K562 (cell line): ENCODE results near the gene UBN2. TPM values are rescaled to one million over a fixed set of nuclear protein-coding genes. Genes with fewer than 3 reads are reported as not detected.

Experiments used
- AFF1 ChIP-seq, 2 experiments: fragments of 450-650 bp; IDR thresholded peaks; 2 replicates each; pipeline ENCODE4 v1.6.1; 2018; ENCODE audit warnings: mild to moderate bottlenecking in 2 of 2, low read depth in 1 of 2; ENCODE audit not compliant: partially characterized antibody in 2 of 2
- DNMT1 ChIP-seq: fragments of 450-650 bp; IDR thresholded peaks from 2 replicates; pipeline ENCODE4 v1.6.1; 2016; ENCODE audit warnings: antibody characterized with exemption, mild to moderate bottlenecking
- ETV1 ChIP-seq: fragments of 450-650 bp; conservative IDR thresholded peaks from 2 replicates; pipeline ENCODE4 v1.6.1; 2016; ENCODE audit warnings: missing genetic modification characterization, control low read depth, low read depth, missing compliant biosample characterization
- GTF2F1 ChIP-seq: IDR thresholded peaks from 2 replicates; pipeline ENCODE4 v1.6.1; 2011; ENCODE audit warnings: low read depth, low read length, improper control_type of control experiment
- NCOA1 ChIP-seq: fragments of 450-650 bp; IDR thresholded peaks from 2 replicates; pipeline ENCODE4 v1.6.1; 2016; ENCODE audit warnings: low read depth
- RBBP5 ChIP-seq: fragments of 200-600 bp; sonication (generic); IDR thresholded peaks from 2 replicates; pipeline ENCODE4 v1.6.1; 2012; ENCODE audit warnings: borderline replicate concordance, mild to moderate bottlenecking, low read length, control low read depth, inconsistent platforms; ENCODE audit not compliant: insufficient read depth, poor library complexity, severe bottlenecking
- VEZF1 ChIP-seq: fragments of 200-800 bp; sonication (Bioruptor generic); IDR thresholded peaks from 2 replicates; pipeline ENCODE4 v1.6.1; 2017; ENCODE audit warnings: missing genetic modification characterization, missing compliant biosample characterization
- YY1 ChIP-seq, 3 experiments: IDR thresholded peaks; 2 replicates each; pipeline ENCODE4 v1.6.1; 2011; ENCODE audit warnings: low read length in 2 of 3, mild to moderate bottlenecking in 2 of 3, moderate library complexity in 2 of 3, borderline replicate concordance in 1 of 3, control low read depth in 1 of 3, low read depth in 1 of 3; ENCODE audit not compliant: insufficient read depth in 3 of 3, insufficient replicate concordance in 2 of 3, control insufficient read depth in 1 of 3, insufficient read length in 1 of 3; ENCODE audit errors: extremely low read depth in 1 of 3
- ZNF133 ChIP-seq: fragments of 250-450 bp; sonication (Bioruptor Pico); IDR thresholded peaks from 2 replicates; pipeline ENCODE4 v1.4.0; 2020; ENCODE audit warnings: mild to moderate bottlenecking
- ZNF408 ChIP-seq: fragments of 250-450 bp; sonication (Bioruptor Pico); IDR thresholded peaks from 2 replicates; pipeline ENCODE4 v1.4.0; 2020; ENCODE audit warnings: low read depth, mild to moderate bottlenecking, moderate library complexity
- ZNF583 ChIP-seq: fragments of 250-450 bp; sonication (Bioruptor Pico); IDR thresholded peaks from 2 replicates; pipeline ENCODE4 v1.4.0; 2020
- ZNF639 ChIP-seq, 2 experiments: fragments of 200-800 bp in 1 of 2; sonication (Bioruptor generic) in 1 of 2; sonication (generic) in 1 of 2; formaldehyde crosslinking in 1 of 2; IDR thresholded peaks in 1 of 2; conservative IDR thresholded peaks in 1 of 2; 2 replicates each; pipeline versions ENCODE4 v1.5.0 to v1.6.1; 2016 to 2020; ENCODE audit warnings: missing compliant biosample characterization in 1 of 2, missing genetic modification characterization in 1 of 2, missing genetic modification reagents in 1 of 2
- ZNF76 ChIP-seq: fragments of 250-450 bp; sonication (Bioruptor Pico); IDR thresholded peaks from 2 replicates; pipeline ENCODE4 v1.4.0; 2020; ENCODE audit warnings: mild to moderate bottlenecking, moderate library complexity, borderline replicate concordance
- polyA plus RNA-seq, 8 experiments: library from polyadenylated mRNA; depleted of rRNA in 4 of 8; stranded (reverse) in 5 of 8; unstranded in 3 of 8; fragments of >200 nt; fragmentation: Nextera tagmentation in 2 of 8; fragmentation: Illumina TruSeq in 1 of 8; extraction: Ambion mirVana in 2 of 8; extraction: Trizol in 1 of 8; gene quantifications; 2 replicates each; pipeline versions ENCODE4 v1.2.1 to v1.2.3, GENCODE V29; 2011 to 2014; ENCODE audit warnings: inconsistent platforms in 1 of 8, missing spikeins in 1 of 8
- total RNA-seq, 7 experiments: library from RNA; depleted of rRNA in 6 of 7; stranded (reverse); fragments of >200 nt in 6 of 7; fragmentation: Illumina TruSeq in 2 of 7; extraction: Trizol in 2 of 7; gene quantifications; 2 replicates each; pipeline versions ENCODE4 v1.2.1 to v1.2.3, GENCODE V29; 2011 to 2021; ENCODE audit warnings: low replicate concordance in 1 of 7
- TF ChIP-seq, protein P1 (sequence below): fragments of 150-350 bp; conservative IDR thresholded peaks from 2 replicates; pipeline ENCODE4 v1.6.1; 2014; ENCODE audit warnings: low read length
- TF ChIP-seq, protein P2 (sequence below): IDR thresholded peaks from 2 replicates; pipeline ENCODE4 v1.6.1; 2012; ENCODE audit warnings: low read depth, low read length, improper control_type of control experiment, borderline replicate concordance

The UBN2 gene
- total and polyA plus RNA-seq, 9 of the 15 experiments (the other 6 are each of a cell fraction or from before 2014, with no cell fraction given) = 1.2 to 19.5 (median 9.9) TPM

DNA sequence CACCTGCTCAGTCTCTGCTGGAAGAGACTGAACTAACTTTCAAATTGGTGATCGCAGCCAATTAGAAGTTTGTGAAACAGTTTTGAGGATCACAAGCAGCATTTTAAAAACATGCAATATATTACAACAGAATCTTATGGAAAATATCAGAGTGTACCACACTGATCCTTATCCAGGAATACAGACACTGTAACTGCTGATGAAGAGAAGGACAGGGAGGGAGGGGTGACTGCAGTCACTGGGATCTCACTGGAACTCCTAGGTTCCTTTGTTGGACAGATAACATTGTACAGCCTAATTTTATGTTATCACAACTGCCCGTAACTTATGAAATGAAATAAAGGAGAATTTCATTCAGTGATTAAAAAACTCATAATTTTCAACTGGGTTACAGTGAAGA, 6.8 kb upstream of the UBN2 start (continued):
- TF ChIP-seq ZNF639 (CRISPR knock-in tag; conservative IDR thresholded peaks at IDR 0.05 in 1 of 2, IDR thresholded peaks at IDR 0.05 in 1 of 2) (no peak), ZNF583 (CRISPR knock-in tag) (no peak), GTF2F1 (no peak), DNMT1 (no peak), ZNF133 (CRISPR knock-in tag) (no peak), VEZF1 (CRISPR knock-in tag) (peak; percentile 56), ZNF408 (CRISPR knock-in tag) (no peak), ETV1 (tag) (no peak), RBBP5 (no peak), NCOA1 (no peak), ZNF76 (CRISPR knock-in tag) (no peak), AFF1 (IDR thresholded peaks at IDR 0.05; ENCODE audit: low read depth in 1 of 2, partially characterized antibody in 2 of 2) (no peak), YY1 (IDR thresholded peaks at IDR 0.05; ENCODE audit: borderline replicate concordance in 1 of 3, control insufficient read depth in 1 of 3, extremely low read depth in 1 of 3, insufficient read depth in 3 of 3, insufficient read length in 1 of 3, insufficient replicate concordance in 2 of 3, low read depth in 1 of 3, low read length in 2 of 3) (no peak)
- TF ChIP-seq, protein P1, sequence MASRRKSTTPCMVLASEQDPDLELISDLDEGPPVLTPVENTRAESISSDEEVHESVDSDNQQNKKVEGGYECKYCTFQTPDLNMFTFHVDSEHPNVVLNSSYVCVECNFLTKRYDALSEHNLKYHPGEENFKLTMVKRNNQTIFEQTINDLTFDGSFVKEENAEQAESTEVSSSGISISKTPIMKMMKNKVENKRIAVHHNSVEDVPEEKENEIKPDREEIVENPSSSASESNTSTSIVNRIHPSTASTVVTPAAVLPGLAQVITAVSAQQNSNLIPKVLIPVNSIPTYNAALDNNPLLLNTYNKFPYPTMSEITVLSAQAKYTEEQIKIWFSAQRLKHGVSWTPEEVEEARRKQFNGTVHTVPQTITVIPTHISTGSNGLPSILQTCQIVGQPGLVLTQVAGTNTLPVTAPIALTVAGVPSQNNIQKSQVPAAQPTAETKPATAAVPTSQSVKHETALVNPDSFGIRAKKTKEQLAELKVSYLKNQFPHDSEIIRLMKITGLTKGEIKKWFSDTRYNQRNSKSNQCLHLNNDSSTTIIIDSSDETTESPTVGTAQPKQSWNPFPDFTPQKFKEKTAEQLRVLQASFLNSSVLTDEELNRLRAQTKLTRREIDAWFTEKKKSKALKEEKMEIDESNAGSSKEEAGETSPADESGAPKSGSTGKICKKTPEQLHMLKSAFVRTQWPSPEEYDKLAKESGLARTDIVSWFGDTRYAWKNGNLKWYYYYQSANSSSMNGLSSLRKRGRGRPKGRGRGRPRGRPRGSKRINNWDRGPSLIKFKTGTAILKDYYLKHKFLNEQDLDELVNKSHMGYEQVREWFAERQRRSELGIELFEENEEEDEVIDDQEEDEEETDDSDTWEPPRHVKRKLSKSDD = no peak
- TF ChIP-seq, protein P2, sequence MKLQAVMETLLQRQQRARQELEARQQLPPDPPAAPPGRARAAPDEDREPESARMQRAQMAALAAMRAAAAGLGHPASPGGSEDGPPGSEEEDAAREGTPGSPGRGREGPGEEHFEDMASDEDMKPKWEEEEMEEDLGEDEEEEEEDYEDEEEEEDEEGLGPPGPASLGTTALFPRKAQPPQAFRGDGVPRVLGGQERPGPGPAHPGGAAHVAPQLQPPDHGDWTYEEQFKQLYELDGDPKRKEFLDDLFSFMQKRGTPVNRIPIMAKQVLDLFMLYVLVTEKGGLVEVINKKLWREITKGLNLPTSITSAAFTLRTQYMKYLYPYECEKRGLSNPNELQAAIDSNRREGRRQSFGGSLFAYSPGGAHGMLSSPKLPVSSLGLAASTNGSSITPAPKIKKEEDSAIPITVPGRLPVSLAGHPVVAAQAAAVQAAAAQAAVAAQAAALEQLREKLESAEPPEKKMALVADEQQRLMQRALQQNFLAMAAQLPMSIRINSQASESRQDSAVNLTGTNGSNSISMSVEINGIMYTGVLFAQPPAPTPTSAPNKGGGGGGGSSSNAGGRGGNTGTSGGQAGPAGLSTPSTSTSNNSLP = 0 out of 2 replicates have a peak, but pooled peaks have one; percentile 10
